ENCODE data around the gene RNU5D-1. TPM values are rescaled to one million over a fixed set of nuclear protein-coding genes. Genes with fewer than 3 reads are reported as not detected.
"Not testable (repeated sequence)": the region's sequence is repeated elsewhere in the genome, so short reads cannot be mapped to it uniquely, and the experiment has no call there.

RNU5D-1 gene
- total and polyA plus RNA-seq, 7 donors = not detected

GRCh38 chr1:44777547-44777946 is 46.6 kb upstream of the RNU5D-1 start:
- Histone ChIP-seq H3K36me3 (peaks cover 7 to 58% (median 21%) of the 10 kb centered on the region in 4 donors), H3K4me1 (peaks cover 0 to 37% (median 26%) of the 10 kb centered on the region in 4 donors), H3K4me3 (no peak overlapping the region), H3K9me3 (no peaks in the 10 kb centered on the region), H3K27ac (peak overlapping the region in 1 of 4 donors; percentile 98), H3K27me3 (no peaks in the 10 kb centered on the region)
- 64 to 80% methylated on average over 14 of the region's 14 CpGs for WGBS, 2 donors
- intact Hi-C loops (cut with DNase I) = no loop called here
- TF ChIP-seq POLR2A (IDR thresholded peaks at IDR 0.05) = no peak
- TF ChIP-seq POLR2AphosphoS5 (IDR thresholded peaks at IDR 0.05) = no peak
- no peak for TF ChIP-seq EP300 (IDR thresholded peaks at IDR 0.05)
- no peak for TF ChIP-seq CTCF (IDR thresholded peaks at IDR 0.05)
- no peak for DNase-seq

GRCh38 chr1:44776730-44777068 is 45.7 kb upstream of the RNU5D-1 start:
- Histone ChIP-seq H3K27ac (peak overlapping the region; percentile 98 to 99 (median 98)), H3K27me3 (no peaks in the 10 kb centered on the region), H3K36me3 (peaks cover 7 to 55% (median 21%) of the 10 kb centered on the region in 4 donors), H3K9me3 (no peaks in the 10 kb centered on the region), H3K4me1 (peaks cover 0 to 37% (median 26%) of the 10 kb centered on the region in 4 donors), H3K4me3 (peak overlapping the region; percentile 74 to 91 (median 81))
- intact Hi-C loops (cut with DNase I) = no loop called here
- DNase-seq = no peak
- WGBS, 2 donors = 13 to 37% methylated on average over 12 of the region's 12 CpGs
- TF ChIP-seq CTCF (IDR thresholded peaks at IDR 0.05) (no peak), POLR2AphosphoS5 (IDR thresholded peaks at IDR 0.05) (no peak), EP300 (IDR thresholded peaks at IDR 0.05) (no peak), POLR2A (IDR thresholded peaks at IDR 0.05) (no peak)

GRCh38 chr1:44775930-44776729 is 45.2 kb upstream of the RNU5D-1 start:
- Histone ChIP-seq H3K4me3 (peak overlapping the region; percentile 74 to 91 (median 81)), H3K4me1 (peaks cover 0 to 37% (median 26%) of the 10 kb centered on the region in 4 donors), H3K27me3 (no peaks in the 10 kb centered on the region), H3K36me3 (peaks cover 7 to 49% (median 21%) of the 10 kb centered on the region in 4 donors), H3K27ac (peak overlapping the region; percentile 98 to 99 (median 98)), H3K9me3 (no peaks in the 10 kb centered on the region)
- TF ChIP-seq EP300 (IDR thresholded peaks at IDR 0.05) = no peak
- no peak for DNase-seq
- intact Hi-C loops (cut with DNase I) = loop anchor here (2.0 kb wide), 1 partner anchor 35 kb away; no protein-coding TSS in a partner anchor
- WGBS, 2 donors = 1 to 5% methylated on average over 36 of the region's 36 CpGs

- H3K4me1 ChIP-seq = peaks cover 0 to 37% (median 26%) of the 10 kb centered on the region in 4 donors
- WGBS, 2 donors = 0% methylated on average over 65 of the region's 65 CpGs
- peak within 1 kb of the TSS; percentile 98 to 99 (median 98) for H3K27ac ChIP-seq
- peaks cover 7 to 41% (median 21%) of the 10 kb centered on the region in 4 donors for H3K36me3 ChIP-seq
- no peaks in the 10 kb centered on the region for H3K27me3 ChIP-seq
- H3K4me3 ChIP-seq = peak within 1 kb of the TSS; percentile 74 to 91 (median 81)
- peak; percentile 96 for DNase-seq
- TF ChIP-seq CTCF (IDR thresholded peaks at IDR 0.05) = no peak
- TF ChIP-seq POLR2A (IDR thresholded peaks at IDR 0.05) = peak; percentile 94 to 97
- peak; percentile 99 for TF ChIP-seq POLR2AphosphoS5 (IDR thresholded peaks at IDR 0.05)
- peak in 2 of 4 donors; percentile 23 to 74 for TF ChIP-seq EP300 (IDR thresholded peaks at IDR 0.05)
- no peaks in the 10 kb centered on the region for H3K9me3 ChIP-seq
- intact Hi-C loops (cut with DNase I) = loop anchor here (2.0 kb wide), 1 partner anchor 35 kb away; no protein-coding TSS in a partner anchor
These were observed 44.3 kb upstream of the RNU5D-1 start, which contains the start of gene RPS8 for GRCh38 chr1:44775078-44775929. Gene RPS8, plus strand, starts transcription at chr1:44775540. Its CDS starts 57 bp downstream, at chr1:44775597.

- DNase-seq; H3K4me1 ChIP-seq; intact Hi-C loops (cut with DNase I); H3K27me3 ChIP-seq; H3K27ac ChIP-seq; H3K4me3 ChIP-seq; H3K9me3 ChIP-seq; H3K36me3 ChIP-seq: not testable (repeated sequence)
- 95 to 96% methylated on average over 6 of the region's 6 CpGs for WGBS, 2 donors
These were observed 35.5 kb upstream of the RNU5D-1 start for GRCh38 chr1:44766421-44766820.
